ENCODE measurements around the gene SURF4. TPM values are rescaled to one million over a fixed set of nuclear protein-coding genes. Genes with fewer than 3 reads are reported as not detected.
"Not testable (repeated sequence)": the region's sequence is repeated elsewhere in the genome, so short reads cannot be mapped to it uniquely, and the experiment has no call there.

SURF4 gene
- total RNA-seq, 1 experiment from 2014 or later: 134 TPM

GRCh38 chr9:133327834-133328484 is 47.9 kb downstream of the SURF4 start:
- Histone ChIP-seq H3K4me1 (ENCODE audit: control insufficient read depth in 1 of 2, insufficient read depth in 2 of 2, low read length in 2 of 2) (peaks cover 0 to 5% of the 10 kb centered on the region in 2 experiments; a peak in 2 of 4 replicates), H3K36me3 (ENCODE audit: control insufficient read depth in 1 of 2, insufficient read depth in 2 of 2, low read length in 2 of 2) (peaks cover 21 to 23% of the 10 kb centered on the region in 2 experiments; a peak in 3 of 4 replicates), H3K4me2 (ENCODE audit: low read length) (no peak overlapping the region), H3K27me3 (ENCODE audit: insufficient read depth, low read length) (no peaks in the 10 kb centered on the region), H3K9me3 (ENCODE audit: control insufficient read depth in 1 of 2, insufficient read depth in 1 of 2, low read depth in 1 of 2, low read length in 2 of 2) (no peaks in the 10 kb centered on the region), H4K20me1 (ENCODE audit: insufficient read depth) (no peaks in the 10 kb centered on the region; the same call in 1 of the 2 replicates), H3K27ac (ENCODE audit: low read depth, low read length) (no peak overlapping the region), H3K9ac (ENCODE audit: low read length) (no peak overlapping the region), H3K9me2 (ENCODE audit: insufficient read depth) (no peaks in the 10 kb centered on the region), H3K79me2 (ENCODE audit: insufficient read depth, low read length) (peaks cover 13% of the 10 kb centered on the region; the same call in 1 of the 2 replicates), H3K4me3 (replicated peaks in 1 of 2; ENCODE audit: low read depth in 1 of 2, low read length in 2 of 2) (no peak overlapping the region), H2AFZ (ENCODE audit: low read depth, low read length, poor library complexity, severe bottlenecking) (no peak overlapping the region)
- ATAC-seq: no peak
- no peak for TF ChIP-seq CEBPB (IDR thresholded peaks at IDR 0.05; ENCODE audit: low read depth)
- no peak for TF ChIP-seq TCF7L2 (IDR thresholded peaks at IDR 0.05; ENCODE audit: borderline replicate concordance, extremely low read depth, insufficient read depth, insufficient read length)
- TF ChIP-seq, protein P1, sequence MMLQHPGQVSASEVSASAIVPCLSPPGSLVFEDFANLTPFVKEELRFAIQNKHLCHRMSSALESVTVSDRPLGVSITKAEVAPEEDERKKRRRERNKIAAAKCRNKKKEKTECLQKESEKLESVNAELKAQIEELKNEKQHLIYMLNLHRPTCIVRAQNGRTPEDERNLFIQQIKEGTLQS (IDR thresholded peaks at IDR 0.05): no peak
- TF ChIP-seq REST (IDR thresholded peaks at IDR 0.05; ENCODE audit: low read depth): no peak
- no peak for TF ChIP-seq ELF1 (IDR thresholded peaks at IDR 0.05; ENCODE audit: borderline replicate concordance, low read depth)
- no peak for TF ChIP-seq EGR1 (IDR thresholded peaks at IDR 0.05; ENCODE audit: low read depth)
- no peak for TF ChIP-seq EZH2phosphoT487 (IDR thresholded peaks at IDR 0.05; ENCODE audit: borderline replicate concordance)
- TF ChIP-seq RAD21 (IDR thresholded peaks at IDR 0.05; ENCODE audit: low read depth): no peak
- TF ChIP-seq EZH2 (IDR thresholded peaks at IDR 0.05): no peak
- intact Hi-C loops (cut with micrococcal nuclease): loop anchor here (2.0 to 5.0 kb wide), 3 partner anchors 76 to 143 kb away; no protein-coding TSS in a partner anchor
- ChIA-PET CTCF (interaction anchor here (0.9 kb wide), 1 partner anchor 142 kb away, joined by 3 read pairs; no protein-coding TSS in a partner anchor), POLR2A (no interaction called here), RAD21 (ENCODE audit: low non-redundant PET in 1 of 2, low total read pairs in 2 of 2, uncharacterized antibody in 2 of 2, unreplicated experiment in 2 of 2) (no interaction called here)
- no TSS peak for BruUV-seq (replicated peaks)
- DNase-seq (ENCODE audit: low read depth, low spot score): no peak

DNA sequence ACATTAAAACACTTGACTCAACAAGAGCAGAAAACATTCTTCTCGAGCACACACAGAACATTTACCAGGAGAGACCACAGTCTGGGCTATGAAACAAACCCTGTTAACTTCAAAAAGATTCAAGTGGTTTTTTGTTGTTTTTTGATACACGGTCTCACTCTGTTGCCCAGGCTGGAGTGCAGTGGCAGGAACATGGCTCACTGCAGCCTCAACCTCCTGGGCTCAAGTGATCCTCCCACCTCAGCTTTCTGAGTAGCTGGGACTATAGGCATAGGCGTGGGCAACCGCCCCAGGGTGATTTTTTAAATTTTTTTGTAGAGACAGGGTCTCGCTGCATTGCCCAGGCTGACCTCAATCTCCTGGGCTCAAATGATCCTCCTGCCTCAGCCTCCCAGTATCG is 48.8 kb downstream of the SURF4 start:
- H3K9ac ChIP-seq (ENCODE audit: low read length); H3K9me2 ChIP-seq (ENCODE audit: insufficient read depth); H2AFZ ChIP-seq (ENCODE audit: low read depth, low read length, poor library complexity, severe bottlenecking); RAD21 ChIA-PET (ENCODE audit: low non-redundant PET in 1 of 2, low total read pairs in 2 of 2, uncharacterized antibody in 2 of 2, unreplicated experiment in 2 of 2); ATAC-seq; H3K27me3 ChIP-seq (ENCODE audit: insufficient read depth, low read length); H3K4me3 ChIP-seq (replicated peaks in 1 of 2; ENCODE audit: low read depth in 1 of 2, low read length in 2 of 2); BruUV-seq (replicated peaks); H3K4me1 ChIP-seq (ENCODE audit: control insufficient read depth in 1 of 2, insufficient read depth in 2 of 2, low read length in 2 of 2); DNase-seq (ENCODE audit: low read depth, low spot score); H4K20me1 ChIP-seq (ENCODE audit: insufficient read depth); H3K79me2 ChIP-seq (ENCODE audit: insufficient read depth, low read length); H3K27ac ChIP-seq (ENCODE audit: low read depth, low read length); H3K9me3 ChIP-seq (ENCODE audit: control insufficient read depth in 1 of 2, insufficient read depth in 1 of 2, low read depth in 1 of 2, low read length in 2 of 2); H3K4me2 ChIP-seq (ENCODE audit: low read length); POLR2A ChIA-PET: not testable (repeated sequence)
- intact Hi-C loops (cut with micrococcal nuclease): loop anchor here (5.0 kb wide), 1 partner anchor 75 kb away; no protein-coding TSS in a partner anchor
- peaks cover 13 to 14% of the 10 kb centered on the region in 2 experiments; a peak in 3 of 4 replicates for H3K36me3 ChIP-seq (ENCODE audit: control insufficient read depth in 1 of 2, insufficient read depth in 2 of 2, low read length in 2 of 2)
- CTCF ChIA-PET: interaction anchor here (0.9 kb wide), 1 partner anchor 141 kb away, joined by 3 read pairs; no protein-coding TSS in a partner anchor

Data from HCT116 (cell line).